Liver (tissue), 9 donors: ENCODE results near the gene PRR4. TPM values are rescaled to one million over a fixed set of nuclear protein-coding genes. Genes with fewer than 3 reads are reported as not detected.

ENCODE experiments used
- DNase-seq: peaks from one replicate; pipeline ENCODE4 v3.0.0-alpha.2; 2017; ENCODE audit warnings: low spot score
- H3K27ac ChIP-seq, 2 donors: one replicate each; pipeline ENCODE4 v1.7.0; 2013; ENCODE audit warnings: inconsistent platforms in 2 of 2, low read length in 2 of 2, control low read depth in 1 of 2, low read depth in 1 of 2, mild to moderate bottlenecking in 1 of 2
- H3K27me3 ChIP-seq, 4 donors: one replicate each; pipeline versions ENCODE4 v1.6.1 to v1.7.0; 2013; ENCODE audit warnings: low read length in 3 of 4, inconsistent platforms in 1 of 4, mild to moderate bottlenecking in 1 of 4, moderate library complexity in 1 of 4; ENCODE audit not compliant: control insufficient read depth in 4 of 4, insufficient read depth in 4 of 4
- H3K36me3 ChIP-seq, 4 donors: one replicate each; pipeline versions ENCODE4 v1.6.1 to v1.7.0; 2013; ENCODE audit warnings: low read length in 3 of 4, mild to moderate bottlenecking in 3 of 4, low read depth in 1 of 4, moderate library complexity in 1 of 4; ENCODE audit not compliant: control insufficient read depth in 4 of 4, insufficient read depth in 3 of 4
- H3K4me1 ChIP-seq, 4 donors: one replicate each; pipeline versions ENCODE4 v1.6.1 to v1.7.0; 2013; ENCODE audit warnings: low read length in 3 of 4, mild to moderate bottlenecking in 3 of 4, moderate library complexity in 1 of 4; ENCODE audit not compliant: control insufficient read depth in 4 of 4, insufficient read depth in 4 of 4
- H3K4me3 ChIP-seq, 3 donors: one replicate each; pipeline versions ENCODE4 v1.6.1 to v1.7.0; 2013; ENCODE audit warnings: low read length in 3 of 3, control low read depth in 1 of 3, low read depth in 1 of 3, mild to moderate bottlenecking in 1 of 3
- H3K9ac ChIP-seq, 2 donors: one replicate each; pipeline ENCODE4 v1.7.0; 2013; ENCODE audit warnings: low read length in 2 of 2, mild to moderate bottlenecking in 2 of 2, moderate library complexity in 2 of 2, control low read depth in 1 of 2, low read depth in 1 of 2
- H3K9me3 ChIP-seq, 4 donors: one replicate each; pipeline versions ENCODE4 v1.6.1 to v1.7.0; 2013; ENCODE audit warnings: low read length in 3 of 4; ENCODE audit not compliant: control insufficient read depth in 4 of 4
- EGR1 ChIP-seq, 2 donors: IDR thresholded peaks; 2 replicates each; pipeline ENCODE4 v1.6.1; 2016 to 2018; ENCODE audit warnings: antibody characterized with exemption in 2 of 2, low read depth in 2 of 2
- FOXA1 ChIP-seq: IDR thresholded peaks from 2 replicates; pipeline ENCODE4 v1.6.1; 2016; ENCODE audit warnings: antibody characterized with exemption
- FOXA2 ChIP-seq: IDR thresholded peaks from 2 replicates; pipeline ENCODE4 v1.6.1; 2016; ENCODE audit warnings: antibody characterized with exemption
- GABPA ChIP-seq, 2 donors: IDR thresholded peaks in 1 of 2; conservative IDR thresholded peaks in 1 of 2; 2 replicates each; pipeline ENCODE4 v1.6.1; 2016; ENCODE audit warnings: antibody characterized with exemption in 2 of 2, mild to moderate bottlenecking in 1 of 2, moderate library complexity in 1 of 2
- HNF4A ChIP-seq, 2 donors: conservative IDR thresholded peaks; 2 replicates each; pipeline ENCODE4 v1.6.1; 2016; ENCODE audit warnings: antibody characterized with exemption in 2 of 2, mild to moderate bottlenecking in 2 of 2
- HNF4G ChIP-seq: IDR thresholded peaks from 2 replicates; pipeline ENCODE4 v1.6.1; 2016; ENCODE audit warnings: antibody characterized with exemption
- JUND ChIP-seq, 2 donors: IDR thresholded peaks; 2 replicates each; pipeline ENCODE4 v1.6.1; 2016; ENCODE audit warnings: antibody characterized with exemption in 2 of 2
- NR2F2 ChIP-seq: IDR thresholded peaks from 2 replicates; pipeline ENCODE4 v1.6.1; 2016; ENCODE audit warnings: antibody characterized with exemption
- RAD21 ChIP-seq, 2 donors: IDR thresholded peaks; 2 replicates each; pipeline ENCODE4 v1.6.1; 2016; ENCODE audit warnings: antibody characterized with exemption in 2 of 2, mild to moderate bottlenecking in 2 of 2
- RXRA ChIP-seq, 2 donors: IDR thresholded peaks; 2 replicates each; pipeline ENCODE4 v1.6.1; 2017 to 2018; ENCODE audit warnings: antibody characterized with exemption in 2 of 2, mild to moderate bottlenecking in 1 of 2
- SP1 ChIP-seq: IDR thresholded peaks from 2 replicates; pipeline ENCODE4 v1.6.1; 2018; ENCODE audit warnings: antibody characterized with exemption, mild to moderate bottlenecking
- TAF1 ChIP-seq: conservative IDR thresholded peaks from 2 replicates; pipeline ENCODE4 v1.6.1; 2016; ENCODE audit warnings: antibody characterized with exemption, mild to moderate bottlenecking
- YY1 ChIP-seq: IDR thresholded peaks from 2 replicates; pipeline ENCODE4 v1.6.1; 2016; ENCODE audit warnings: antibody characterized with exemption, mild to moderate bottlenecking
- WGBS: extraction: QIAGEN DNeasy Blood & Tissue Kit; methylation state at CpG from one replicate; pipeline ENCODE4 v1.1.7; 2013; 5-methylcytosine and 5-hydroxymethylcytosine counted together
- polyA plus RNA-seq, 2 donors: library from polyadenylated mRNA; stranded (reverse) in 1 of 2; unstranded in 1 of 2; fragments of 200-250 nt in 1 of 2; fragments of >200 nt in 1 of 2; fragmentation: Nextera tagmentation in 1 of 2; extraction: Ambion mirVana in 1 of 2; gene quantifications; one replicate each; pipeline versions ENCODE4 v1.2.1 to v1.2.3, GENCODE V29; 2013 to 2015
- total RNA-seq, 2 donors: library from RNA; depleted of rRNA; stranded (reverse); fragments of >200 nt; gene quantifications; one replicate each; pipeline ENCODE4 v1.2.3, GENCODE V29; 2014
- TF ChIP-seq, protein P1 (sequence below): IDR thresholded peaks from 2 replicates; pipeline ENCODE4 v1.6.1; 2016; ENCODE audit warnings: antibody characterized with exemption
- TF ChIP-seq, protein P2 (sequence below): IDR thresholded peaks from 2 replicates; pipeline ENCODE4 v1.6.1; 2016; ENCODE audit warnings: antibody characterized with exemption, mild to moderate bottlenecking
- TF ChIP-seq, protein P3 (sequence below): IDR thresholded peaks from 2 replicates; pipeline ENCODE4 v1.6.1; 2016; ENCODE audit warnings: antibody characterized with exemption
- TF ChIP-seq, protein P4 (sequence below): IDR thresholded peaks from 2 replicates; pipeline ENCODE4 v1.6.1; 2016; ENCODE audit warnings: antibody characterized with exemption
- TF ChIP-seq, protein P5 (sequence below): fragments of 150-350 bp; IDR thresholded peaks from 2 replicates; pipeline ENCODE4 v1.5.1; 2017; ENCODE audit warnings: improper control_type of control experiment, low read depth, low read length; ENCODE audit not compliant: missing input control
- donor health status: healthy.
- donor health status: healthy.
- donor health status: healthy.
- donor health status: healthy.
- donor health status: healthy.

The PRR4 gene
- total and polyA plus RNA-seq, 4 donors: 0.56 to 3.5 (median 1.4) TPM

DNA sequence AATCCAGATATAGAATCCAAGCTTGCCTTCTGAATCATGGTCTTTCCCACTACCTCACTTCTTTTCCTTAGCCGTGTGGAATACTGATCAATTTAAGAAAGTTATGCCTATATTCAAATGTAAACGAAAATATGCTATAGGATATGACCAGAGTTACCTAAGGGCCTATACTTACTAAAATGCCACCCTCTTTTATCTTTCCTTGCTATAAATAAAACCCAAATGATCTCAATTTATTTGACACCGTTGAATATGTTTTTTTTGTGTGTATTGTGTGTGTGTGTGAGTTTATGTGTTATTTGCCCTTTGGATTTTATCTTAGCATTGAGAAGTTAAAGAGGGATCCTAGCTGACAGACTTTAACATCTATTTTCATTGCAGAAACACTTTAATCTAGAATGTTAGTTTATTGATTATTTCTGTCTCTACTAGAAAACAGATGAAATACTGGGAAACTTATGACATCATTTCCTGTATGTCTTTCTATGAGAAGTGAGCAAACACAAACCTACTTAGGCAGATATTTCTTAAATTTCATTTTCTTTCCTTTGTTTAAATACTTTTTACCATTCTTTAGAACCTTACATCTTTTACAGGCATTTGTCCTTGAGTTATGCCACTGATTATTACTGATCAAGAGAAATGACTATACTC is 37.3 kb downstream of the PRR4 start:
- Histone ChIP-seq H3K9me3 (no peaks in the 10 kb centered on the region), H3K4me1 (no peaks in the 10 kb centered on the region), H3K27ac (no peak overlapping the region), H3K4me3 (no peak overlapping the region), H3K36me3 (no peaks in the 10 kb centered on the region), H3K27me3 (no peaks in the 10 kb centered on the region), H3K9ac (no peak overlapping the region)
- TF ChIP-seq RAD21 (IDR thresholded peaks at IDR 0.05): no peak
- TF ChIP-seq GABPA (IDR thresholded peaks at IDR 0.05 in 1 of 2, conservative IDR thresholded peaks at IDR 0.05 in 1 of 2): no peak
- no peak for TF ChIP-seq HNF4G
- TF ChIP-seq, protein P1, sequence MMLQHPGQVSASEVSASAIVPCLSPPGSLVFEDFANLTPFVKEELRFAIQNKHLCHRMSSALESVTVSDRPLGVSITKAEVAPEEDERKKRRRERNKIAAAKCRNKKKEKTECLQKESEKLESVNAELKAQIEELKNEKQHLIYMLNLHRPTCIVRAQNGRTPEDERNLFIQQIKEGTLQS: no peak
- TF ChIP-seq RXRA (IDR thresholded peaks at IDR 0.05): no peak
- TF ChIP-seq SP1: no peak
- TF ChIP-seq NR2F2: no peak
- TF ChIP-seq, protein P2, sequence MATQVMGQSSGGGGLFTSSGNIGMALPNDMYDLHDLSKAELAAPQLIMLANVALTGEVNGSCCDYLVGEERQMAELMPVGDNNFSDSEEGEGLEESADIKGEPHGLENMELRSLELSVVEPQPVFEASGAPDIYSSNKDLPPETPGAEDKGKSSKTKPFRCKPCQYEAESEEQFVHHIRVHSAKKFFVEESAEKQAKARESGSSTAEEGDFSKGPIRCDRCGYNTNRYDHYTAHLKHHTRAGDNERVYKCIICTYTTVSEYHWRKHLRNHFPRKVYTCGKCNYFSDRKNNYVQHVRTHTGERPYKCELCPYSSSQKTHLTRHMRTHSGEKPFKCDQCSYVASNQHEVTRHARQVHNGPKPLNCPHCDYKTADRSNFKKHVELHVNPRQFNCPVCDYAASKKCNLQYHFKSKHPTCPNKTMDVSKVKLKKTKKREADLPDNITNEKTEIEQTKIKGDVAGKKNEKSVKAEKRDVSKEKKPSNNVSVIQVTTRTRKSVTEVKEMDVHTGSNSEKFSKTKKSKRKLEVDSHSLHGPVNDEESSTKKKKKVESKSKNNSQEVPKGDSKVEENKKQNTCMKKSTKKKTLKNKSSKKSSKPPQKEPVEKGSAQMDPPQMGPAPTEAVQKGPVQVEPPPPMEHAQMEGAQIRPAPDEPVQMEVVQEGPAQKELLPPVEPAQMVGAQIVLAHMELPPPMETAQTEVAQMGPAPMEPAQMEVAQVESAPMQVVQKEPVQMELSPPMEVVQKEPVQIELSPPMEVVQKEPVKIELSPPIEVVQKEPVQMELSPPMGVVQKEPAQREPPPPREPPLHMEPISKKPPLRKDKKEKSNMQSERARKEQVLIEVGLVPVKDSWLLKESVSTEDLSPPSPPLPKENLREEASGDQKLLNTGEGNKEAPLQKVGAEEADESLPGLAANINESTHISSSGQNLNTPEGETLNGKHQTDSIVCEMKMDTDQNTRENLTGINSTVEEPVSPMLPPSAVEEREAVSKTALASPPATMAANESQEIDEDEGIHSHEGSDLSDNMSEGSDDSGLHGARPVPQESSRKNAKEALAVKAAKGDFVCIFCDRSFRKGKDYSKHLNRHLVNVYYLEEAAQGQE: no peak
- no peak for TF ChIP-seq TAF1
- TF ChIP-seq YY1: no peak
- TF ChIP-seq, protein P3, sequence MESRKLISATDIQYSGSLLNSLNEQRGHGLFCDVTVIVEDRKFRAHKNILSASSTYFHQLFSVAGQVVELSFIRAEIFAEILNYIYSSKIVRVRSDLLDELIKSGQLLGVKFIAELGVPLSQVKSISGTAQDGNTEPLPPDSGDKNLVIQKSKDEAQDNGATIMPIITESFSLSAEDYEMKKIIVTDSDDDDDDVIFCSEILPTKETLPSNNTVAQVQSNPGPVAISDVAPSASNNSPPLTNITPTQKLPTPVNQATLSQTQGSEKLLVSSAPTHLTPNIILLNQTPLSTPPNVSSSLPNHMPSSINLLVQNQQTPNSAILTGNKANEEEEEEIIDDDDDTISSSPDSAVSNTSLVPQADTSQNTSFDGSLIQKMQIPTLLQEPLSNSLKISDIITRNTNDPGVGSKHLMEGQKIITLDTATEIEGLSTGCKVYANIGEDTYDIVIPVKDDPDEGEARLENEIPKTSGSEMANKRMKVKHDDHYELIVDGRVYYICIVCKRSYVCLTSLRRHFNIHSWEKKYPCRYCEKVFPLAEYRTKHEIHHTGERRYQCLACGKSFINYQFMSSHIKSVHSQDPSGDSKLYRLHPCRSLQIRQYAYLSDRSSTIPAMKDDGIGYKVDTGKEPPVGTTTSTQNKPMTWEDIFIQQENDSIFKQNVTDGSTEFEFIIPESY: no peak
- TF ChIP-seq EGR1 (IDR thresholded peaks at IDR 0.05; ENCODE audit: low read depth in 2 of 2): no peak
- TF ChIP-seq FOXA2: no peak
- TF ChIP-seq, protein P4, sequence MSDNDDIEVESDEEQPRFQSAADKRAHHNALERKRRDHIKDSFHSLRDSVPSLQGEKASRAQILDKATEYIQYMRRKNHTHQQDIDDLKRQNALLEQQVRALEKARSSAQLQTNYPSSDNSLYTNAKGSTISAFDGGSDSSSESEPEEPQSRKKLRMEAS: no peak
- TF ChIP-seq FOXA1: no peak
- TF ChIP-seq, protein P5, sequence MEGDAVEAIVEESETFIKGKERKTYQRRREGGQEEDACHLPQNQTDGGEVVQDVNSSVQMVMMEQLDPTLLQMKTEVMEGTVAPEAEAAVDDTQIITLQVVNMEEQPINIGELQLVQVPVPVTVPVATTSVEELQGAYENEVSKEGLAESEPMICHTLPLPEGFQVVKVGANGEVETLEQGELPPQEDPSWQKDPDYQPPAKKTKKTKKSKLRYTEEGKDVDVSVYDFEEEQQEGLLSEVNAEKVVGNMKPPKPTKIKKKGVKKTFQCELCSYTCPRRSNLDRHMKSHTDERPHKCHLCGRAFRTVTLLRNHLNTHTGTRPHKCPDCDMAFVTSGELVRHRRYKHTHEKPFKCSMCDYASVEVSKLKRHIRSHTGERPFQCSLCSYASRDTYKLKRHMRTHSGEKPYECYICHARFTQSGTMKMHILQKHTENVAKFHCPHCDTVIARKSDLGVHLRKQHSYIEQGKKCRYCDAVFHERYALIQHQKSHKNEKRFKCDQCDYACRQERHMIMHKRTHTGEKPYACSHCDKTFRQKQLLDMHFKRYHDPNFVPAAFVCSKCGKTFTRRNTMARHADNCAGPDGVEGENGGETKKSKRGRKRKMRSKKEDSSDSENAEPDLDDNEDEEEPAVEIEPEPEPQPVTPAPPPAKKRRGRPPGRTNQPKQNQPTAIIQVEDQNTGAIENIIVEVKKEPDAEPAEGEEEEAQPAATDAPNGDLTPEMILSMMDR: no peak
- no peak for TF ChIP-seq JUND (IDR thresholded peaks at IDR 0.05)
- no peak for TF ChIP-seq HNF4A (conservative IDR thresholded peaks at IDR 0.05)
- 81% methylated on average over 3 of the region's 3 CpGs for WGBS
- DNase-seq: no peak
